Fibroblast of skin of abdomen (primary cell): Measurements from ENCODE around the gene MRPL24. TPM values are rescaled to one million over a fixed set of nuclear protein-coding genes. Genes with fewer than 3 reads are reported as not detected.
A peak's percentile ranks its signal among the peaks of the same experiment; 100 is the strongest.
"Not testable (repeated sequence)": the region's sequence is repeated elsewhere in the genome, so short reads cannot be mapped to it uniquely, and the experiment has no call there.

Experiments used
- DNase-seq: peaks from one replicate; pipeline ENCODE4 v3.0.0-alpha.2; 2013
- polyA plus RNA-seq, 2 experiments: library from polyadenylated mRNA; unstranded; fragments of 120-200 nt; gene quantifications; one replicate each; pipeline ENCODE4 v1.2.1, GENCODE V29; 2013; ENCODE audit not compliant: insufficient read length in 2 of 2

MRPL24 gene
- 83.6 TPM for polyA plus RNA-seq (2013, experiment 1 of 2; ENCODE audit: insufficient read length)
- 81.1 TPM for polyA plus RNA-seq (2013, experiment 2 of 2; ENCODE audit: insufficient read length)

- DNase-seq = peak; percentile 99
Observed at GRCh38 chr1:156740741-156741480, at the start of gene MRPL24. Gene MRPL24, minus strand, starts transcription at chr1:156741088. Its CDS starts 2,384 bp downstream, at chr1:156738704.

GRCh38 chr1:156789621-156790318, 48.9 kb upstream of the MRPL24 start:
- no peak for DNase-seq

- DNase-seq = no peak
Observed at GRCh38 chr1:156788136-156788535, 47.2 kb upstream of the MRPL24 start.

DNA sequence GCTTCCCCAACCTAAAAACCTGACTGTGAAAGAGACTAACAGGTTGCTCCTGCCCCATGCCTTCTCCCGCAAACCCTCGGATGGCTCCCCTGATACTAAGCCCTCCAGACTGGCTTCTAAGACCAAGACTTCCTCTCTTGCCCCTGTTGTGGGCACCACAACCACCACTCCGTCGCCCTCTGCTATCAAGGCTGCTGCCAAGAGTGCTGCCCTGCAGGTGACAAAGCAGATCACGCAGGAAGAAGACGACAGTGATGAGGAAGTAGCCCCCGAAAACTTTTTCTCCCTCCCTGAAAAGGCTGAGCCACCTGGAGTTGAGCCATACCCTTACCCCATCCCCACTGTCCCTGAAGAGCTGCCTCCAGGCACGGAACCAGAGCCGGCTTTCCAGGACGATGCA, 45.8 kb upstream of the MRPL24 start:
- no peak for DNase-seq

DNA sequence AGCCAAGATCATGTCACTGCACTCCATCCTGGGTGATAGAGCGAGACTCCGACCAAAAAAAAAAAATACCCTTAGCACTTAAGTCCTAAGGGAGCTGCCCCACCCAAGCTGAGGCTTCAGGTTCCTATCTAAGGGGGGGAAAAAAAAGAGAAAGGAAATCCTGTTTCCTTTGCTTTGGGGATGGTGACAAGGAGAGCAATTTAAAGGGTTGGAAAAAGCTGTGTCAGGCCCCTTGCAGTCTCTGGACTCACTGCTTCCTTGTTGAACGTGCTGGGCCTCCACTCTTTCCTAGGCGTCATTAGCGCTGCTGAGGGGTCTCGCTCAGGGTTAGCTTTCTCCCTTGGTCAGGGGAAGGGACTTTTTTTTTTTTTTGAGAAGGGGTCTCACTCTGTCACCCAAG, 44.6 kb upstream of the MRPL24 start:
- no peak for DNase-seq

GRCh38 chr1:156781585-156782186, 40.8 kb upstream of the MRPL24 start:
- DNase-seq = peak; percentile 37

- DNase-seq = no peak
Observed at GRCh38 chr1:156777573-156777972, 36.7 kb upstream of the MRPL24 start.

DNA sequence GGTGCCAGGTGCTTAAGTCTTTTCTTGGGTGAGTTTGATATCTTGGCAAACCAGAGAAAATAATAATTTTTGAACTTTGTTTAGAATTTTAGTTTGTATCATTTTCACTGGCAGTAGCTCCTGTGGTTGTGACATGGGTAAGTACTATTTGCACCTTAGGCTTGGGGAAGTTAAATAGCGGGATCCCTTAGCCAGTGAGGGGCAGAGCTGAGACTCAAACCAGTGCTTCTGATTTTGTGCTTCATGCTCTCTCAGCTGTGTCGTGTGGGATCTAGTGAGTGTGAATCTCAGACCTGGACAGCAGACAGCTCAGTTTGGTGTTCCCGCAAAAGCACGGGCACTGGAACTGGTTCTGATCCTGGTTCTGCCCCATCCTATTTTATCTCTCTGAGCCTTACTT, 36.1 kb upstream of the MRPL24 start:
- no peak for DNase-seq

DNA sequence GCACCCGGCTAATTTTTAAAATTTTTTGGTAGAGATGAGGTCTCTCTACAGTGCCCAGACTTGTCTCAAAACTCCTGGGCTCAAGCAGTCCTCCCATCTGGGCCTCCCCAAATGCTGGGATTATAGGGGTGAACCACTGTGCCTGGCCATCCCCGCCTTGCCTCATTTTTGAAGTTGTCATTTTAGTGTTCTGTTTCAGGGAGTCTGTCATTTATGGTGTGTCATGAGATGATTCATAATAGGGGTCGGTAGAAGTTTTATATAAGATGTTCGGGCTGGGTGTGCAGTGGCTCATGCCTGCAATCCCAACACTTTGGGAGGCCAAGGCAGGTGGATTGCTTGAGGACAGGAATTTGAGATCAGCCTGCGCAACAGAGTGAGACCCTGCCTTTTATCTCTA, 34.9 kb upstream of the MRPL24 start:
- no peak for DNase-seq

- DNase-seq = no peak
Observed at GRCh38 chr1:156773607-156774006, 32.7 kb upstream of the MRPL24 start.

- no peak for DNase-seq
Observed at GRCh38 chr1:156772728-156773497, 32.0 kb upstream of the MRPL24 start.

- no peak for DNase-seq
Observed at GRCh38 chr1:156772222-156772621, 31.3 kb upstream of the MRPL24 start.

- no peak for DNase-seq
Observed at GRCh38 chr1:156768610-156769295, 27.9 kb upstream of the MRPL24 start.

GRCh38 chr1:156767879-156768604, 27.2 kb upstream of the MRPL24 start:
- DNase-seq = no peak

GRCh38 chr1:156767101-156767878, 26.4 kb upstream of the MRPL24 start, which contains the start of gene PRCC:
Gene PRCC, plus strand, starts transcription at chr1:156767535. Its CDS starts 237 bp downstream, at chr1:156767772.
- peak; percentile 100 for DNase-seq

DNA sequence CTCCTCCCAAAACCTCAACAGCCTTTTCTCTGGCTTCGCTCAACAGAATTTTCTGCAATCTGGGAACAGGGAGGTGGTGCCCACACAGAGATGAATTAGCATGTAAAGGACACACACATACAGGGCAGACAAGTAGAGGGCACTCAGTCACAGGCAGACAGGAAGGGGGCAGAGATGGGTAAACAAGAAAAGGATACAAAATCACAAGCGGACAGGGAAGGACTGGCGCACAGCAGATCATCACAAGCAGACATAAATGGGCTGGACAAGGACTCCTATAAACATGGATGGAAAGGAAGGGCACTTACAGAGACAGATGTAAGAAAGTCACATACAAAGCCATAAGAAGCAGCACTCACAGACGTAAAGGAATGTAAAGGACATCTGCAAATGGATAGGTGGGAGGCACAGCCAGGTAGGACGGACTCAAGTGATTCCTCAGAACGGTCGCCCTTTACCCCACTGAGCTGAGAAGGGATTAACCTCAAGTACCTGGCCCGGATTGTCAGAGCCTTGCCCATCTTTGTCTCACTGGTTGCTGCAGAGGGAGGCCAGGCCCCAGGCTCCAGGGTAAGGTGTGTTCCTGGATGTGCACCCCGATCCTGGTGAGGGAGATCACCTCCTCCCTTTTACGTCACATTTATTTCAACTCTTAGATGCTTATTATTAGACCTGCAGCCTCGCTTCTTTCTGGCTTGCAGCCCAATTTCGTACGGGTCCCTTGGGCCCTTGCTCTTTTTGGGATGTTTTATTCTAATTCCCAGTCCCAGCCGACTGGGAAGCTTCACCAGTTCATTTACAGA, 25.6 kb upstream of the MRPL24 start:
- DNase-seq = no peak

DNA sequence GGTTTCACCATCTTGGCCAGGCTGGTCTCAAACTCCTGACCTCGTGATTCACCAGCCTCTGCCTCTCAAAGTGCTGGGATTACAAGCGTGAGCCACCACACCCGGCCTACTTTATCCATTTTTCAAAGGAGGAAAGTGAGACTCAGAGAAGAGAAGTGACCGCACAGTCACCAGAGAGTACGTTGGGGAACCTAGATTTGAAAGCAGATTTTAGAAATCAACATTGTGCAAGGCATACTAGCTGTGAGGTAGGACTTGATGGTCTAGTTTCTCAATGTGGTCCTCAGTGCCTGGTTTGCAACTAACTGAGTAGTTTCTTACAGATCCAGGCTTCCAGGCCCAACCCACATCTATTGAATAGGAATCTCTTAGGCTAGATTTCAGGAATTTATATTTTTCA, 24.8 kb upstream of the MRPL24 start:
- DNase-seq = no peak

- DNase-seq = not testable (repeated sequence)
Observed at GRCh38 chr1:156765136-156765535, 24.2 kb upstream of the MRPL24 start.

DNA sequence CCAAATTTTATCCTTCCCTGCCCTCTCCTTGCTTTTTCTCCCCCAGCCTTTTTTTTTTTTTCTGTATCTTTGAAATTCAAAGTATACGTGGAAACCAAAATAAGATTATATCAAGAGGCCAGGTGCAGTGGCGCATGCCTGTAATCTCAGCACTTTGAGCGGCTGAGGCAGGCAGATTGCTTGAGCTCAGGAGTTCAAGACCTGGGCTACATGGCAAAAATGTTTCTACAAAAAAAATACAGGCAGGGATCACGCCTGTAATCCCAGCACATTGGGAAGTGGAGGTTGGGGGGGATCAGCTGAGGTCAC, 19.9 kb upstream of the MRPL24 start:
- DNase-seq = no peak
